Ectodermal cell (in vitro differentiated cells): ENCODE data around the gene LMO2.
A peak's percentile ranks its signal among the peaks of the same experiment; 100 is the strongest.
"Not testable (repeated sequence)": the region's sequence is repeated elsewhere in the genome, so short reads cannot be mapped to it uniquely, and the experiment has no call there.

Source experiments
- H3K27ac ChIP-seq: 2 replicates; pipeline ENCODE4 v1.7.0; 2013; ENCODE audit warnings: mild to moderate bottlenecking, low read depth, low read length; ENCODE audit not compliant: insufficient read depth, poor library complexity, severe bottlenecking
- H3K27me3 ChIP-seq: 2 replicates; pipeline ENCODE4 v1.7.0; 2013; ENCODE audit warnings: mild to moderate bottlenecking, low read length; ENCODE audit not compliant: insufficient read depth, control insufficient read depth, poor library complexity, severe bottlenecking
- H3K36me3 ChIP-seq: one replicate; pipeline ENCODE4 v1.7.0; 2013; ENCODE audit warnings: low read length; ENCODE audit not compliant: control insufficient read depth, insufficient read depth
- H3K4me1 ChIP-seq: one replicate; pipeline ENCODE4 v1.7.0; 2013; ENCODE audit warnings: low read length; ENCODE audit not compliant: control insufficient read depth, insufficient read depth
- H3K4me3 ChIP-seq: 2 replicates; pipeline ENCODE4 v1.7.0; 2013; ENCODE audit warnings: low read depth, low read length, control low read depth; ENCODE audit not compliant: insufficient read depth
- H3K9me3 ChIP-seq: 2 replicates; pipeline ENCODE4 v1.7.0; 2013; ENCODE audit warnings: mild to moderate bottlenecking, low read length, moderate library complexity; ENCODE audit not compliant: control insufficient read depth
- WGBS, 2 experiments: methylation state at CpG; one replicate each; pipeline ENCODE4 v1.1.7; 2013; ENCODE audit warnings: missing lambda C conversion rate in 2 of 2; 5-methylcytosine and 5-hydroxymethylcytosine counted together

LMO2 gene

GRCh38 chr11:33843018-33843417 is 48.9 kb downstream of the LMO2 start:
- no peak overlapping the region for H3K4me3 ChIP-seq
- no peaks in the 10 kb centered on the region for H3K9me3 ChIP-seq
- no peaks in the 10 kb centered on the region for H3K4me1 ChIP-seq
- no peaks in the 10 kb centered on the region for H3K36me3 ChIP-seq
- 86 to 93% methylated on average over 4 of the region's 4 CpGs for WGBS, 2 experiments
- no peak overlapping the region for H3K27ac ChIP-seq
- H3K27me3 ChIP-seq: no peaks in the 10 kb centered on the region

- Histone ChIP-seq H3K9me3 (no peaks in the 10 kb centered on the region), H3K4me1 (no peaks in the 10 kb centered on the region), H3K27ac (no peak overlapping the region), H3K36me3 (no peaks in the 10 kb centered on the region), H3K27me3 (no peaks in the 10 kb centered on the region), H3K4me3 (no peak overlapping the region)
- 88 to 90% methylated on average over 13 of the region's 13 CpGs for WGBS, 2 experiments
Measured at GRCh38 chr11:33842236-33842915, 49.5 kb downstream of the LMO2 start.

- not testable (repeated sequence) for H3K27ac ChIP-seq, H3K36me3 ChIP-seq, H3K4me1 ChIP-seq, H3K4me3 ChIP-seq, H3K9me3 ChIP-seq, H3K27me3 ChIP-seq
- WGBS, 2 experiments: 84 to 86% methylated on average over 1 to 2 of the region's 3 CpGs
Measured at GRCh38 chr11:33838234-33838633, 53.6 kb downstream of the LMO2 start.

- not testable (repeated sequence) for H3K27ac ChIP-seq, H3K36me3 ChIP-seq, H3K9me3 ChIP-seq, H3K27me3 ChIP-seq, H3K4me3 ChIP-seq, H3K4me1 ChIP-seq
- 88 to 91% methylated on average over 5 of the region's 5 CpGs for WGBS, 2 experiments
Measured at GRCh38 chr11:33837334-33837733, 54.5 kb downstream of the LMO2 start.

- no peaks in the 10 kb centered on the region for H3K4me1 ChIP-seq
- peaks cover 3% of the 10 kb centered on the region for H3K27me3 ChIP-seq
- H3K36me3 ChIP-seq: no peaks in the 10 kb centered on the region
- no peak overlapping the region for H3K4me3 ChIP-seq
- H3K27ac ChIP-seq: no peak overlapping the region
- no peaks in the 10 kb centered on the region for H3K9me3 ChIP-seq
- 75 to 83% methylated on average over 3 to 4 of the region's 5 CpGs for whole genome bisulfite sequencing, 2 experiments
Measured at GRCh38 chr11:33835143-33835878, 56.6 kb downstream of the LMO2 start.

GRCh38 chr11:33832676-33833075 is 59.2 kb downstream of the LMO2 start:
- H3K4me1 ChIP-seq: peaks cover 6% of the 10 kb centered on the region
- H3K36me3 ChIP-seq: no peaks in the 10 kb centered on the region
- peaks cover 22% of the 10 kb centered on the region for H3K27me3 ChIP-seq
- no peaks in the 10 kb centered on the region for H3K9me3 ChIP-seq
- no peak overlapping the region for H3K4me3 ChIP-seq
- 95% methylated on average over 16 of the region's 16 CpGs for WGBS, 2 experiments
- no peak overlapping the region for H3K27ac ChIP-seq

GRCh38 chr11:33830903-33831648 is 60.8 kb downstream of the LMO2 start:
- no peaks in the 10 kb centered on the region for H3K36me3 ChIP-seq
- 69 to 77% methylated on average over 6 of the region's 6 CpGs for WGBS, 2 experiments

GRCh38 chr11:33829430-33830141 is 62.3 kb downstream of the LMO2 start:
- Histone ChIP-seq H3K4me1 (peaks cover 6% of the 10 kb centered on the region), H3K36me3 (no peaks in the 10 kb centered on the region), H3K4me3 (peak overlapping the region; percentile 42), H3K9me3 (no peaks in the 10 kb centered on the region), H3K27ac (no peak overlapping the region), H3K27me3 (peaks cover 36% of the 10 kb centered on the region)
- WGBS, 2 experiments: 22 to 23% methylated on average over 10 of the region's 10 CpGs

More at GRCh38 chr11:33830903-33831648, 60.8 kb downstream of the LMO2 start:
- H3K4me3 ChIP-seq: no peak overlapping the region
- H3K9me3 ChIP-seq: no peaks in the 10 kb centered on the region
- H3K27me3 ChIP-seq: peaks cover 34% of the 10 kb centered on the region
- peaks cover 6% of the 10 kb centered on the region for H3K4me1 ChIP-seq
- H3K27ac ChIP-seq: no peak overlapping the region

- no peaks in the 10 kb centered on the region for H3K36me3 ChIP-seq
- WGBS, 2 experiments: 9 to 10% methylated on average over 56 of the region's 56 CpGs
- peak overlapping the region; percentile 42 for H3K4me3 ChIP-seq
- no peak overlapping the region for H3K27ac ChIP-seq
- H3K4me1 ChIP-seq: peaks cover 6% of the 10 kb centered on the region
- H3K9me3 ChIP-seq: no peaks in the 10 kb centered on the region
- peaks cover 36% of the 10 kb centered on the region for H3K27me3 ChIP-seq
Measured at GRCh38 chr11:33828604-33829429, 63.1 kb downstream of the LMO2 start.
